Uterus (tissue), 4 donors: ENCODE data around the gene FGR. TPM values are rescaled to one million over a fixed set of nuclear protein-coding genes. Genes with fewer than 3 reads are reported as not detected.

Source experiments
- DNase-seq, 2 donors: peaks; one replicate each; pipeline ENCODE4 v3.0.0-alpha.2; 2019 to 2020
- H3K27ac ChIP-seq, 2 donors: fragments of 200-600 bp; sonication (generic); 1 replicate in 1 of 2; 2 replicates in 1 of 2; pipeline ENCODE4 v1.5.1; 2016 to 2018
- H3K27me3 ChIP-seq, 2 donors: fragments of 200-600 bp; sonication (generic); one replicate each; pipeline ENCODE4 v1.5.1; 2018 to 2019; ENCODE audit warnings: control low read depth in 1 of 2
- H3K36me3 ChIP-seq, 2 donors: fragments of 200-600 bp; sonication (generic); one replicate each; pipeline ENCODE4 v1.5.1; 2019; ENCODE audit warnings: control low read depth in 1 of 2
- H3K4me1 ChIP-seq, 2 donors: fragments of 200-600 bp; sonication (generic); one replicate each; pipeline ENCODE4 v1.5.1; 2018 to 2019; ENCODE audit warnings: control low read depth in 1 of 2
- H3K4me3 ChIP-seq, 2 donors: fragments of 200-600 bp; sonication (generic); 1 replicate in 1 of 2; 2 replicates in 1 of 2; pipeline ENCODE4 v1.5.1; 2018 to 2019; ENCODE audit warnings: mild to moderate bottlenecking in 1 of 2
- H3K9me3 ChIP-seq, 2 donors: fragments of 200-600 bp; sonication (generic); one replicate each; pipeline ENCODE4 v1.5.1; 2019; ENCODE audit warnings: control low read depth in 1 of 2
- CTCF ChIP-seq, 4 experiments: fragments of 200-600 bp in 2 of 4; fragments of 450-650 bp in 2 of 4; sonication (generic) in 2 of 4; IDR thresholded peaks; one replicate each; pipeline ENCODE4 v1.5.1; 2016 to 2019; ENCODE audit warnings: antibody characterized with exemption in 4 of 4, mild to moderate bottlenecking in 2 of 4, moderate library complexity in 1 of 4
- POLR2A ChIP-seq, 2 donors: fragments of 450-650 bp; IDR thresholded peaks; one replicate each; pipeline ENCODE4 v1.6.1; 2016; ENCODE audit warnings: antibody characterized with exemption in 2 of 2, mild to moderate bottlenecking in 1 of 2, moderate library complexity in 1 of 2
- intact Hi-C: fragments of 100-400 bp; cut with DNase I; formaldehyde crosslinking; loops from one replicate; pipeline ENCODE4 v1.15.1; 2023; ENCODE audit warnings: low total_unique reads
- total RNA-seq, 4 donors: library from RNA; depleted of rRNA in 3 of 4; stranded (reverse); fragments of >200 nt in 3 of 4; gene quantifications; one replicate each; pipeline versions ENCODE4 v1.1.0 to v1.2.4, GENCODE V29; 2014 to 2023
- donor health status: DM: yes; HTN: yes; CAD: no.

Gene FGR
- total RNA-seq, 4 donors from 2014 or later, result 3.0 to 35.9 (median 18.8) TPM

GRCh38 chr1:27577504-27578188 lies 57.3 kb downstream of the FGR start:
- Histone ChIP-seq H3K27ac (peak overlapping the region; percentile 94 to 97), H3K27me3 (no peaks in the 10 kb centered on the region), H3K4me1 (peaks cover 4 to 44% of the 10 kb centered on the region in 2 donors), H3K9me3 (no peaks in the 10 kb centered on the region), H3K36me3 (no peaks in the 10 kb centered on the region), H3K4me3 (no peak overlapping the region)
- intact Hi-C loops, result no loop called here
- TF ChIP-seq CTCF (IDR thresholded peaks at IDR 0.05), result no peak
- TF ChIP-seq POLR2A (IDR thresholded peaks at IDR 0.05), result no peak
- DNase-seq, result peak; percentile 29 to 32

- Histone ChIP-seq H3K4me3 (no peak overlapping the region), H3K27me3 (no peaks in the 10 kb centered on the region), H3K36me3 (no peaks in the 10 kb centered on the region), H3K4me1 (peaks cover 5 to 49% of the 10 kb centered on the region in 2 donors), H3K9me3 (no peaks in the 10 kb centered on the region), H3K27ac (peak overlapping the region; percentile 94 to 97)
- peak in 1 of 2 donors; percentile 40 for DNase-seq
- intact Hi-C loops, result no loop called here
- TF ChIP-seq POLR2A (IDR thresholded peaks at IDR 0.05), result no peak
- no peak for TF ChIP-seq CTCF (IDR thresholded peaks at IDR 0.05)
These were observed 58.2 kb downstream of the FGR start for GRCh38 chr1:27576806-27577227.

- Histone ChIP-seq H3K4me3 (peak overlapping the region; percentile 15 to 48), H3K9me3 (no peaks in the 10 kb centered on the region), H3K4me1 (peaks cover 15 to 57% of the 10 kb centered on the region in 2 donors), H3K27ac (peak overlapping the region; percentile 94 to 97), H3K36me3 (no peaks in the 10 kb centered on the region), H3K27me3 (no peaks in the 10 kb centered on the region)
- no peak for TF ChIP-seq POLR2A (IDR thresholded peaks at IDR 0.05)
- TF ChIP-seq CTCF (IDR thresholded peaks at IDR 0.05), result peak in 2 of 4 experiments; percentile 24 to 41
- peak; percentile 78 to 81 for DNase-seq
- intact Hi-C loops, result no loop called here
These were observed 59.1 kb downstream of the FGR start for GRCh38 chr1:27575840-27576331.

- DNase-seq, result peak; percentile 87
- H3K4me1 ChIP-seq, result peaks cover 16 to 60% of the 10 kb centered on the region in 2 donors
- intact Hi-C loops, result no loop called here
These were observed 59.8 kb downstream of the FGR start for GRCh38 chr1:27574871-27575831.

More at GRCh38 chr1:27574871-27575831, 59.8 kb downstream of the FGR start:
- TF ChIP-seq CTCF (IDR thresholded peaks at IDR 0.05), result peak in 3 of 4 experiments; percentile 5 to 42 (median 34)
- TF ChIP-seq POLR2A (IDR thresholded peaks at IDR 0.05), result peak; percentile 22 to 53
- peak overlapping the region; percentile 15 to 48 for H3K4me3 ChIP-seq
- no peaks in the 10 kb centered on the region for H3K36me3 ChIP-seq
- H3K27ac ChIP-seq, result peak overlapping the region; percentile 94 to 97
- H3K9me3 ChIP-seq, result no peaks in the 10 kb centered on the region
- no peaks in the 10 kb centered on the region for H3K27me3 ChIP-seq
